GM12878 (cell line): ENCODE data around the gene SEPTIN5.

Source experiments
- ATF7 ChIP-seq: fragments of 450-650 bp; IDR thresholded peaks from 2 replicates; pipeline ENCODE4 v1.6.1; 2016; ENCODE audit warnings: low read depth, mild to moderate bottlenecking
- BHLHE40 ChIP-seq, 2 experiments: fragments of 450-650 bp in 1 of 2; IDR thresholded peaks; 2 replicates each; pipeline ENCODE4 v1.6.1; 2011 to 2017; ENCODE audit warnings: low read depth in 2 of 2, borderline replicate concordance in 1 of 2, improper control_type of control experiment in 1 of 2, low read length in 1 of 2, mild to moderate bottlenecking in 1 of 2
- EP300 ChIP-seq, 2 experiments: fragments of 150-350 bp in 1 of 2; IDR thresholded peaks; 2 replicates each; pipeline ENCODE4 v1.6.1; 2011 to 2012; ENCODE audit warnings: low read depth in 2 of 2, low read length in 2 of 2, borderline replicate concordance in 1 of 2, improper control_type of control experiment in 1 of 2, inconsistent platforms in 1 of 2; ENCODE audit not compliant: control insufficient read depth in 1 of 2
- EZH2 ChIP-seq: IDR thresholded peaks from 2 replicates; pipeline ENCODE4 v1.6.1; 2012; ENCODE audit warnings: low read depth, mild to moderate bottlenecking, control low read depth, inconsistent platforms, low read length, borderline replicate concordance; ENCODE audit not compliant: control insufficient read depth
- HDAC2 ChIP-seq: fragments of 200-600 bp; sonication (generic); IDR thresholded peaks from 2 replicates; pipeline ENCODE4 v1.6.1; 2017
- HDGF ChIP-seq: fragments of 450-650 bp; IDR thresholded peaks from 2 replicates; pipeline ENCODE4 v1.6.1; 2016; ENCODE audit warnings: antibody characterized with exemption
- PAX8 ChIP-seq: fragments of 450-650 bp; IDR thresholded peaks from 2 replicates; pipeline ENCODE4 v1.6.1; 2017; ENCODE audit warnings: mild to moderate bottlenecking, moderate library complexity
- RCOR1 ChIP-seq: conservative IDR thresholded peaks from 2 replicates; pipeline ENCODE4 v1.6.1; 2012; ENCODE audit warnings: low read depth, low read length, improper control_type of control experiment
- SMARCA5 ChIP-seq: fragments of 450-650 bp; IDR thresholded peaks from 2 replicates; pipeline ENCODE4 v1.6.1; 2017; ENCODE audit warnings: mild to moderate bottlenecking
- SUZ12 ChIP-seq: fragments of 200-600 bp; sonication (generic); IDR thresholded peaks from one replicate; pipeline ENCODE4 v1.6.1; 2018; ENCODE audit warnings: antibody characterized with exemption, mild to moderate bottlenecking; ENCODE audit not compliant: unreplicated experiment
- ZBTB33 ChIP-seq: fragments of 450-650 bp; IDR thresholded peaks from 2 replicates; pipeline ENCODE4 v1.6.1; 2017; ENCODE audit warnings: mild to moderate bottlenecking
- TF ChIP-seq, protein P1 (sequence below): IDR thresholded peaks from 2 replicates; pipeline ENCODE4 v1.6.1; 2011; ENCODE audit warnings: low read depth, mild to moderate bottlenecking, low read length, moderate library complexity, borderline replicate concordance; ENCODE audit errors: extremely low read depth
- TF ChIP-seq, protein P2 (sequence below), 3 experiments: IDR thresholded peaks in 2 of 3; conservative IDR thresholded peaks in 1 of 3; 2 replicates each; pipeline ENCODE4 v1.5.1; 2011; ENCODE audit warnings: low read depth in 3 of 3, low read length in 3 of 3, mild to moderate bottlenecking in 3 of 3, control low read depth in 2 of 3, moderate library complexity in 2 of 3, inconsistent platforms in 1 of 3, mixed read lengths in 1 of 3; ENCODE audit not compliant: control insufficient read depth in 2 of 3, insufficient read depth in 1 of 3; ENCODE audit errors: extremely low read depth in 1 of 3
- TF ChIP-seq, protein P3 (sequence below): IDR thresholded peaks from 2 replicates; pipeline ENCODE4 v1.6.1; 2011; ENCODE audit warnings: low read depth, low read length, improper control_type of control experiment, borderline replicate concordance

DNA sequence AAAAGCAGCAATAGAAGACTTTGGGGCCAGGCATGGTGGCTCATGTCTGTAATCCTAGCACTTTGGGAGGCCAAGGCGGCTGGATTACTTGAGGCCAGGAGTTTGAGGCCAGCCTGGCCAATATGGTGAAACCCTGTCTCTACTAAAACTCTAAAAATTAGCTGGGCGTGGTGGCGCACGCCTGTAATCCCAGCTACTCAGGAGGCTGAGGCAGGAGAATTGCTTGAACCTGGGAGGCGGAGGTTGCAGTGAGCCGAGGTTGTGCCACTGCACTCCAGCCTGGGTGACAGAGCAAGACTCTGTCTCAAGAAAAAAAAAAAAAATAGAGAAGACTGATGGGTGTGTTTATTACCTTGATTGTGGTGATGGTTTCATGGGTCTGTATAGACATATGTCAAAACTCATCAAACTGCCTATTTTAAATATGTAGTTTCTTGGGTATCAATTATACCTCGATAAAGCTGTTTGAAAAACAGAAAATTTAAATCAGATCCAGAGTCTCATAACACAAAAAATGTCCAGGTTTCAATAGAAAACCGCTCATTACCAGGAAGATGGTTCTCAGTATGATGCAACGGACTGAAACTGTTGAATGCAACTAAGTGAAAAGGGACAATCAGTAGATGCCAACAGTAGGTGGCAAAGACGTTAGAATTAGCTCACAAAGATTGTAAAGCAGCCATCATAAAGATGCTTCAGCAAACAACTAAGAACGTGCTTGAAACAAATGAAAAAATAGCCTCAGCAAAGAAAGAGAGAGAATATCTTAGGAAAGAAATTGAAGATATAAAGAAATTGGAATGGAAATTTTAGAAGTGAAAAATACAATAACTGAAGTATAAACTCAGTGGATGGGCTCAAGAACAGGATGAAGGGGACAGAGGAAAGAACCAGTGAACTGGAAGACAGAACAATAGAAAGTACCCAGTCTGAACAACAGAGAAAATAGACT is 33.1 kb upstream of the SEPTIN5 start:
- TF ChIP-seq, protein P1, sequence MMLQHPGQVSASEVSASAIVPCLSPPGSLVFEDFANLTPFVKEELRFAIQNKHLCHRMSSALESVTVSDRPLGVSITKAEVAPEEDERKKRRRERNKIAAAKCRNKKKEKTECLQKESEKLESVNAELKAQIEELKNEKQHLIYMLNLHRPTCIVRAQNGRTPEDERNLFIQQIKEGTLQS, result no peak
- TF ChIP-seq HDAC2 (no peak), HDGF (no peak), RCOR1 (no peak), PAX8 (no peak), ATF7 (no peak), EZH2 (no peak), BHLHE40 (IDR thresholded peaks at IDR 0.05; ENCODE audit: borderline replicate concordance in 1 of 2, low read depth in 2 of 2, low read length in 1 of 2) (no peak), SUZ12 (no peak), ZBTB33 (no peak), SMARCA5 (no peak), EP300 (IDR thresholded peaks at IDR 0.05; ENCODE audit: borderline replicate concordance in 1 of 2, control insufficient read depth in 1 of 2, low read depth in 2 of 2, low read length in 2 of 2) (no peak)
- TF ChIP-seq, protein P2, sequence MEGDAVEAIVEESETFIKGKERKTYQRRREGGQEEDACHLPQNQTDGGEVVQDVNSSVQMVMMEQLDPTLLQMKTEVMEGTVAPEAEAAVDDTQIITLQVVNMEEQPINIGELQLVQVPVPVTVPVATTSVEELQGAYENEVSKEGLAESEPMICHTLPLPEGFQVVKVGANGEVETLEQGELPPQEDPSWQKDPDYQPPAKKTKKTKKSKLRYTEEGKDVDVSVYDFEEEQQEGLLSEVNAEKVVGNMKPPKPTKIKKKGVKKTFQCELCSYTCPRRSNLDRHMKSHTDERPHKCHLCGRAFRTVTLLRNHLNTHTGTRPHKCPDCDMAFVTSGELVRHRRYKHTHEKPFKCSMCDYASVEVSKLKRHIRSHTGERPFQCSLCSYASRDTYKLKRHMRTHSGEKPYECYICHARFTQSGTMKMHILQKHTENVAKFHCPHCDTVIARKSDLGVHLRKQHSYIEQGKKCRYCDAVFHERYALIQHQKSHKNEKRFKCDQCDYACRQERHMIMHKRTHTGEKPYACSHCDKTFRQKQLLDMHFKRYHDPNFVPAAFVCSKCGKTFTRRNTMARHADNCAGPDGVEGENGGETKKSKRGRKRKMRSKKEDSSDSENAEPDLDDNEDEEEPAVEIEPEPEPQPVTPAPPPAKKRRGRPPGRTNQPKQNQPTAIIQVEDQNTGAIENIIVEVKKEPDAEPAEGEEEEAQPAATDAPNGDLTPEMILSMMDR (IDR thresholded peaks at IDR 0.05 in 2 of 3, conservative IDR thresholded peaks at IDR 0.05 in 1 of 3; ENCODE audit: control insufficient read depth in 2 of 3, extremely low read depth in 1 of 3, insufficient read depth in 1 of 3, low read depth in 3 of 3, low read length in 3 of 3), result no peak
- TF ChIP-seq, protein P3, sequence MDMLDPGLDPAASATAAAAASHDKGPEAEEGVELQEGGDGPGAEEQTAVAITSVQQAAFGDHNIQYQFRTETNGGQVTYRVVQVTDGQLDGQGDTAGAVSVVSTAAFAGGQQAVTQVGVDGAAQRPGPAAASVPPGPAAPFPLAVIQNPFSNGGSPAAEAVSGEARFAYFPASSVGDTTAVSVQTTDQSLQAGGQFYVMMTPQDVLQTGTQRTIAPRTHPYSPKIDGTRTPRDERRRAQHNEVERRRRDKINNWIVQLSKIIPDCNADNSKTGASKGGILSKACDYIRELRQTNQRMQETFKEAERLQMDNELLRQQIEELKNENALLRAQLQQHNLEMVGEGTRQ, result no peak
